GM18907 (cell line): ENCODE results near the gene GPAT3.
"Not testable (repeated sequence)": the region's sequence is repeated elsewhere in the genome, so short reads cannot be mapped to it uniquely, and the experiment has no call there.

Source experiments
- ATAC-seq: cut with Tn5 transposase; IDR thresholded peaks from one replicate; pipeline ENCODE4 v1.9.1; 2021; ENCODE audit warnings: mild to moderate bottlenecking, moderate library complexity; ENCODE audit not compliant: unreplicated experiment

Gene GPAT3

DNA sequence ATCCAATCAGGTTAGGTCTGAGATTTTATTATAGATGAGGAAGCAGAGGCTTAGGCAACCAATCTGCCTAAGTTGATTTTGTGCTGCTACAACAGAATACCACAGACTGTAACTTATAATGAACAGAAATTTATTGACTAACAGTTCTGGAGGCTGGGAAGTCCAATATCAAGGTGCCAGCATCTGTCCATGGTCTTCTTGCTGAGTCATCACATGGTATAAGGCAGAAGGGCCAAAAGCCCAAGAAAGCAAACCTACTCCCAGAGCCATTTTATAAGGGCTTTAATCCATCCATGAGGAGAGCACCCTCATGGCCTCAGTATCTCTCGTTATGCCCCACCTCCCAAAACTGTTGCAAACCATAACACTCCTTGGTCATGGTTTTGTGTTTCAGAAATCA lies 55.8 kb downstream of the GPAT3 start:
- ATAC-seq = no peak

DNA sequence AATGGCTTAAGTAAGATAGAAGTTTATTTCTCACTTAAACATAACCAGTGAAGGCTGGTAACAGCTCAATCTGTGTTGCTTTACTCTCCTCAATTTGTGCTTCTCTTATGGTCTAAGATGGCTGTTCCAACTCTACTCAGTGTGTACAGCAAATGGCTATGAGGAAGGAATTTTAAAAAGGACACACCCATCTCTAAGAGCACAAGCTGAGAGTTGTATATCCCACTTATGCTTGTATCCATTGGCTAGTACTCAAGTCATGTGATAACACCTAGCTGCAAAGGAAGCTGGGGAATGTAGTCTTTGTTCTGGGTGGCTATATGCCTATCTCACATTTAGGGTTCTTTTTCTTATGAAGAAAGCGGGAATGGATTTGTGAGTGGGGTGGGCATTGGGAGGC lies 63.3 kb downstream of the GPAT3 start:
- peak; percentile 67 for ATAC-seq

DNA sequence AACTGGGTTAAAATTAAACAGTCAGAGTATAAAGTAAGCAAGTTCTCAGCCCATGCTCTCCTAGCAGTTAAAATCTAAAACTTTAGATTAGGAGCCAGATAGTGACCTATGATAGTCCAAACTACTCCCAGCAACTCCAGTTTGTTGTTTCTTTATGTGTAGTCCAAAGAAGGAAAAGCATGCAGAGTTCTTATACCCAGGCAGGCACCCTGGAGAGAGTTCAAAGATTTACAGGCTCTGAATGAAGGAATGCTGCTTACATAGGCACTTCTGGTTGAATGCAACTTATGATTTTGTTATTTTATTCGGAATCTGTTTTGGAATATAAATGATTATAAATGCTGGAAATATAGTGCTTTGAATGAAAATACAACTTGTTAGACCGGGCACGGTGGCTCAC lies 67.2 kb downstream of the GPAT3 start:
- ATAC-seq = no peak

DNA sequence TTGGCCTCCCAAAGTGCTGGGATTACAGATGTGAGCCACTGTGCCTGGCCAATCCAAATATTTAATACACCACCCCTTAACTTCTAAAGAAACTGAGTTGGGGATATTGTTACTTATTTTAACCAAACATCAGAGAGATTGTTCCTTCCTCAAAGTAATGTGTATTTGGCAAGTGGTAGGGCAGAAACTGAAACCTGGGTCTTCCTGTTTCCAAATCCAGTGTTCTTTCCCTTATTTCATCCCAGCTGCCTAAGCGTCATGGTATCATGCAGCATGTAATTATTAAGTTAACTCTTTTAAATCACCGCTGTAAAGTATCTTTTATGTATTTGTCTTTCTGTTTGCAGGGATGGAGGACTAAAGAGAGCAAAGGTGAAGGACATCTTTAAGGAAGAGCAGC lies 68.4 kb downstream of the GPAT3 start:
- no peak for ATAC-seq

DNA sequence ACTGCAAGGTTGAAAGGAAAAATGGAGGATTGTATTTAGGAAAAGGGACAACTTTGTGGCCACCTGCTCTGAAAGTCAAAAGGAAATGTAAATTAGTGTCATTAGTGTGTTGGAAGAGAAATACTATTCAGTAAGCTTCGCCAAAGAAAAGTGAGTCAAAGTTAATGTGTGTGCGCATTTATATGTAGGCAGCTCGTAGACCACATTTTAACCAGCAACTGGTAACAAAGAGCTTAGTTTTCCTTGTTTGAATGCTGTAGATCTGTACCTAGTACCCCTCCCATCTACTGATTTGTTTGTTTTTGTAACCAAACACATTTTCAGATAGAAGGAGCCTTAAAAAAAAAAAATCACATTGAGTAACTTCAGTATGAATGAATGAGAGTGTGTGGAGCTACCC lies 69.3 kb downstream of the GPAT3 start:
- ATAC-seq = no peak

GRCh38 chr4:83605744-83606172 lies 69.8 kb downstream of the GPAT3 start:
- no peak for ATAC-seq

GRCh38 chr4:83606460-83606859 lies 70.6 kb downstream of the GPAT3 start:
- no peak for ATAC-seq

DNA sequence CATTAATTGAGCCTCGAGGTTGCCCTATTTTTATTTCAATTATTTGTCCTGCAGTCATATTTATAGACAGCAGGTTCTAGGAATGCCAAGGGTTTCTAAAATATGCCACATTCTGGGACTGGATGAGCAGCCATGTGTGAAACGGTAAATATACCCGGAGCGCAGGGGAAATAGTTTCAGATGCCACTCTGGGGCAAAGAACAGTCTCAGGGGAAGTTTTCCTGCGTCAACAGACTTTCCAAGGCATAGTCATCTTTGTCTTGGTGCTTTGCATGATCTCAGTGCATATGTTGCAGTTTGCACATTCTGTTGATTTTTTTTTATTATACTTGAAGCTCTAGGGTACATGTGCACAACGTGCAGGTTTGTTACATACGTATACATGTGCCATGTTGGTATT lies 71.0 kb downstream of the GPAT3 start:
- no peak for ATAC-seq

- ATAC-seq = no peak
These were observed 73.5 kb downstream of the GPAT3 start for GRCh38 chr4:83609365-83609764.

DNA sequence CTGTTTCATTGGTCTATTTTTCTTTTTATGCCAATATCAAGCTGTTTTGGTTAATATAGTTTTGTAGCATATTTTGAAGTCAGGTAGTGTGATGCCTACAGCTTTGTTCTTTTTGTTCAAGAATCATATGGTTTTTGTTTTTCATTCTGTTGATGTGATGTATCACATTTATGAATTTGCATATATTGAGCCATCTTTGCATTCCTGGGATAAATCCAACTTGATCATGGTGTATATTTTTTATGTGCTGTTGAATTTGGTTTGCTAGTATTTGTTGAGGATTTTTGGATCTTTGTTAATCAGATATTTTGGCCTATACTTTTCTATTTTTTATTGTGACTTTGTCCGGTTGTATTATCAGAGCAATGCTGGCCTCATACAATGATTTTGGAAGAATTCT lies 74.8 kb downstream of the GPAT3 start:
- ATAC-seq = no peak

DNA sequence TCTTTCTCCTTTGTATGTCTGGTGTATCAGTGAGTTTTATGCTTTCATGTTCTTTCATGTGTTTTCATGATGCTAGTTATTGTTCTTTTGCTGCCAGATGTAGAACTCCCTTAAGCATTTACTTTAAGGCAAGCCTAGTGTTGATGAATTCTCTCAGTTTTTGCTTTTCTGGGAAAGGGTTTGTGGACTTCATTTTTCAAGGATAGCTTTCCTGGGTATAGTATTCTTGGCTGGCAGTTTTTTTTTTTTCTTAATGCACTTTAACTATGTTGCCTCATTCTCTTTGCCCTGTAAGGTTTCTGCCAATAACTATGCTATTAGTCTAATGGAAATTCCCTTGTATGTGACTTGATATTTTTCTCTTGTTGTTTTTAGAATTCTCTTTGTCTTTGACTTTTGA lies 77.1 kb downstream of the GPAT3 start:
- ATAC-seq = no peak

- ATAC-seq = no peak
These were observed 78.1 kb downstream of the GPAT3 start for GRCh38 chr4:83613994-83614393.

- no peak for ATAC-seq
These were observed 80.3 kb downstream of the GPAT3 start for GRCh38 chr4:83616252-83616651.

DNA sequence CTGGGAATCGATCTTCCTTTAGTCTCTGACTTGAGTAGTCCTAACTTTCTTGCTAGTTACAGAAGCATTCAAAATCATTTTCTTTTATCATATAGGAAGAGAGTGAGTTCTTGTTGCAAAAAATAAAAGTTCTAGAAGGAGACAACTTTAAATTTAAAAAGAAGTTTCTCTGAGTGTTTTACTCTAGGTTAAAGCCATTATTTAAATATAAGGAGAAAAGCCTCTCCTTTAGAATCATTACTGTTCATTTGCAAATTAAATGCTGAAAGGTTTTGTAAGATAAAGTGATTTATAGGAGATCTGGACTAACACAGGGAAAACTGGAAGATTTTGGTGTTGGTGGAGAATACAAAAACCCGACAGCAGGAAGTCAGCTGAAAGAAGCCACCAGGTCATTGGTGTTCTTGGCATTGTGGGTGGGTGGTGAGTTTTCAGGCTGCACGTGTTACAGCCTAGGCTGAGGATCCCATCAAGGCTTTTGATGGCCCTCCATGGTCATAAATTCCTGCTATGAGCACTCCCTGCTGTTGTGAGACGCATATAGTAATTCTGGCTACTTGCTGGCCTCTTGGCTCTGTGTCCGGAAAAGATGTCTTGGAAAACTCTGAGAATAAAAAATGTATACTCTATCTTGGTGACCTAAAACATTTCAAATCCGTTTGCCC lies 81.6 kb downstream of the GPAT3 start:
- no peak for ATAC-seq

GRCh38 chr4:83618431-83618830 lies 82.5 kb downstream of the GPAT3 start:
- no peak for ATAC-seq

DNA sequence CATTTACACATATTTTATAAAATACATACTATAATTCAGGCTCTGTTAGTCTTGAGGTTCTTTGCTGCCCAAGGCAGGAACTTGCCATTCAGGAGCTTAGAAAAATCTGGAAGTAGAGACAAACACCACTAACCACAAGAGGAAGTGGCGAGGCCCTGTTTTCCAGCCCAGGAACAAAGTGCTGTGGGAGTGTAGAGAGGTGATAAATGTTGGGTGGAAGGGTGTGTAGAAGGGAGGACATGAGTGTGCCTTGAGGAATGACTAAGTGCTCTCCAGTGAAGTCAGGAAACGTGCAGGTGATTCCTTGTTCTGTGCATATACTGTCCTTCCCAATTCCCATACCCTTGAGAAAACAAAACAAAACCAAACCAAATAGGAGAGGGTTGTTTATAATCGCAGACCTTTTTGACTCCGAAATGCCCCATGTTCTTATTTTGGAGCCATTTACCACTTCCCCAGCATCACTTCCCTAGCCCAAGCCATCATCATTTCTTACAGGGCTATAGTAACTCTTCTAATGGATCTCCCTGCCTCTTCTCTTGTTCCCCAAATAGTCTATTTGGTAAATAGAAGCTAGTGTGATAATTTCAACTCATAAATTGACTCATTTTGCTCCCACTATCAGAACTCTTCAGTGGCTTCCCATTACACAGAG lies 83.2 kb downstream of the GPAT3 start:
- ATAC-seq = no peak

DNA sequence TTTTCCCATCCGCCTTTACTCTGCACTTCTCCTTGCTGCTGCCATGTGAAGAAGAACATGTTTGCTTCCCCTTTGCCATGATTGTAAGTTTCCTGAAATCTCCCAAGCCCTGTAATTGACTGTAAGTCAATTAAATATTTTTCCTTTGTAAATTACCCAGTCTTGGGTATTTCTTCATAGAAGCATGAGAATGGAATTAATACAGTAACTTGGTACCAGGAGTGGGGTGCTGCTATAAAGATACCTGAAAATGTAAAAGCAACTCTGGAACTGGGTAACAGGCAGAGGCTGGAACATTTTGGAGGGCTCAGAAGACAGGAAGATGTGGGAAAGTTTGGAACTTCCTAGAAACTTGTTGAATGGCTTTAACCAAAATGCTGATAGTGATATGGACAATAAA lies 86.2 kb downstream of the GPAT3 start:
- ATAC-seq = not testable (repeated sequence)

DNA sequence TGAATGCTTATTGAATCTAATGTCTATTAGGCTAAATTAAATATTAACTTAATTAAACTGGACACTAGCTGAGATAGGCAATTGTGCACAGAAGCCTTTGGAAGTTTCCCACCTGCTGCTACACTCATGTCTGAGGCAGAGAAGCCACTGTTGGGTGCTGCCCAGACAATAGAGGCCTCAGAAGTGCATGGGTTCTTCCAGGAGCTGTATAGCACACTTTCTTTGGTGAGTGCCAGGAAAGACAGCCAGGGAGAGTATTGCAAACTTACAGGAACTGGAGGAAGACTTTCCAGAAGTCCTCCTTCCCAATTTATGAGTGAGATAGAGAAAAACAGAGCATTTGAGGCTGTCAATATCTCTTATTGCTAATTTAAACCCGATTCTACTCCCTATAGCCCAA lies 89.9 kb downstream of the GPAT3 start:
- ATAC-seq = no peak

- ATAC-seq = no peak
These were observed 90.4 kb downstream of the GPAT3 start for GRCh38 chr4:83626245-83626836.

DNA sequence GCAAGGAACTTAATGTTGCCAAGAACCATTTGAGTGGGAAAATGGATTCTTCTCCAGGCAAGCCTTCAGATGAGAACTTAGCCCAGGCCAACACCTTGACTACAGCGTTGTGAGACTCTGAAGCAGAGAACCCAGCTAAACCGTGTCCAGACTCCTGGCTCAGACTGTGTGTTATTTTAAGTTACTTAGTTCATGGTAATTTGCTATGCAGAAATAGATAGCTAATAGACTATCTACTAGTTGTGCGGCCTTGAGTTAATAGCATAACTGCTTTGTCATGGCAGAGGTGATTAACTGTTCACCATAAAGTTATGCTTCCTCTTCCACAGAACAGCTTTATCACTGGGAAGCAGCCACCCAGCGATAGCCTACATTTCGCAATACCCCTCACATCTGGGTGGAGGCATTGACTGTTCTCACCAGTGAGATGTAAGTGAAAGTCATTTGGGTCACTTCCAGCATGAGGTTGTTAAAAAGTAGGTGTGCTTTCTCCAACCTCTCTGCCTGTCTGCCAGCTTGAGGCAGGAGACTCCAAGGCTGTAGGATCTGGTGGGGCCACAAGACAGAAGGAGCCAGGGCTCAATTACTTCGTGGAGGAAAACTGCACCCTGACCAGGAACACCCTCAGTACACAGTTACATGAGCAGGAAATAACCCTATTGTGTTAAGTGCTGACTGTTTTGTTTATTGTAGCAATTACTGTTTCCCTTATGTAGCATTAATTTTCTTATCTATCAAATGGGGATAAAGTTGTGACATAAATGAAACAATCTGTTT lies 94.2 kb downstream of the GPAT3 start:
- no peak for ATAC-seq

DNA sequence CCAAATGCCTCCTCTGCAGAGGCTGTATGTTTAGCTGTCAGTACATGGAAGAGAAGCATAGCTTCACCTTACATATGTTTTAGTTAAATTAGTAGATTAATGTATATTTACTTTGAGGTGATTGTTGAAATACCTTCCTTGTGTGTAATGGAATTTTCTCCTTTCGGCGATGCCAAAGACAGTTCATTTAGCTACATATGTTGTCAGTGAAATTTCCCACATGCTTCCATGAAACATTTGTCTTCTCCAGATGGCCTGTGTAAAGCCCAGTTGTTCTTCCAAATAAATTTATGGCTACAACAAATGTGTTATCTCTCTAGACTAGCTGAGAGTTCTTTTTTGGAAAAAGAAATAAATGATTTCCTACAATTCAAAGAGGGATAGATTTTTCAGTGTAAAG lies 95.2 kb downstream of the GPAT3 start:
- ATAC-seq = no peak

GRCh38 chr4:83636930-83637329 lies 101.0 kb downstream of the GPAT3 start:
- ATAC-seq = no peak
